Transverse colon (tissue), 4 donors: Measurements from ENCODE around the gene HMSD.

Experiments
- CTCF ChIP-seq, 5 experiments: fragments of 200-600 bp in 3 of 5; fragments of 450-650 bp in 2 of 5; sonication (generic) in 3 of 5; IDR thresholded peaks; 1 replicate in 2 of 5; 2 replicates in 3 of 5; pipeline ENCODE4 v1.5.1; 2016 to 2017; ENCODE audit warnings: antibody characterized with exemption in 5 of 5, inconsistent platforms in 3 of 5, mild to moderate bottlenecking in 2 of 5, moderate library complexity in 1 of 5
- EP300 ChIP-seq: sonication (generic); formaldehyde crosslinking; IDR thresholded peaks from one replicate; pipeline ENCODE4 v1.6.1; 2017; ENCODE audit warnings: antibody characterized with exemption, low read depth
- POLR2A ChIP-seq: fragments of 450-650 bp; IDR thresholded peaks from one replicate; pipeline ENCODE4 v1.6.1; 2016; ENCODE audit warnings: antibody characterized with exemption, mild to moderate bottlenecking, moderate library complexity
- POLR2AphosphoS5 ChIP-seq, 3 donors: sonication (generic); formaldehyde crosslinking; IDR thresholded peaks; one replicate each; pipeline ENCODE4 v1.6.1; 2016; ENCODE audit warnings: antibody characterized with exemption in 3 of 3

GRCh38 chr18:63922049-63922448 is 27.1 kb upstream of the HMSD start:
- TF ChIP-seq CTCF (IDR thresholded peaks at IDR 0.05): no peak
- no peak for TF ChIP-seq POLR2A
- no peak for TF ChIP-seq POLR2AphosphoS5 (IDR thresholded peaks at IDR 0.05)
- no peak for TF ChIP-seq EP300
